Activated CD4-positive, alpha-beta T cell treated with anti-CD3 and anti-CD28 coated beads, Interleukin-2, amount 50 U/mL, for 4 hours (primary cell): ENCODE data around the gene MRFAP1.
A peak's percentile ranks its signal among the peaks of the same experiment; 100 is the strongest.
"Not testable (repeated sequence)": the region's sequence is repeated elsewhere in the genome, so short reads cannot be mapped to it uniquely, and the experiment has no call there.

Experiments used
- DNase-seq, 2 experiments: peaks; one replicate each; pipeline ENCODE4 v3.0.0-alpha.2; 2020

Gene MRFAP1

GRCh38 chr4:6672541-6673190 lies 32.2 kb downstream of the MRFAP1 start:
- not testable (repeated sequence) for DNase-seq

- DNase-seq = peak in 1 of 2 experiments; percentile 34
Measured at GRCh38 chr4:6673191-6673659, 32.7 kb downstream of the MRFAP1 start.

- DNase-seq = peak; percentile 86 to 90
Measured at GRCh38 chr4:6673660-6674499, 33.4 kb downstream of the MRFAP1 start.

GRCh38 chr4:6674500-6675149 lies 34.1 kb downstream of the MRFAP1 start:
- DNase-seq = peak; percentile 65 to 68

GRCh38 chr4:6676722-6677558 lies 36.5 kb downstream of the MRFAP1 start:
- DNase-seq = no peak

GRCh38 chr4:6680372-6681034 lies 40.0 kb downstream of the MRFAP1 start:
- no peak for DNase-seq

- no peak for DNase-seq
Measured at GRCh38 chr4:6681191-6681590, 40.7 kb downstream of the MRFAP1 start.

- no peak for DNase-seq
Measured at GRCh38 chr4:6682862-6683590, 42.5 kb downstream of the MRFAP1 start.

- no peak for DNase-seq
Measured at GRCh38 chr4:6684656-6685055, 44.2 kb downstream of the MRFAP1 start.

GRCh38 chr4:6686104-6686787 lies 45.8 kb downstream of the MRFAP1 start:
- no peak for DNase-seq

GRCh38 chr4:6687947-6688878 lies 47.7 kb downstream of the MRFAP1 start:
- DNase-seq = no peak

GRCh38 chr4:6688879-6689505 lies 48.5 kb downstream of the MRFAP1 start:
- peak; percentile 66 to 67 for DNase-seq

- DNase-seq = no peak
Measured at GRCh38 chr4:6689506-6689960, 49.0 kb downstream of the MRFAP1 start.
